ENCODE data around the gene RXRB. TPM values are rescaled to one million over a fixed set of nuclear protein-coding genes. Genes with fewer than 3 reads are reported as not detected.

RXRB gene
- total and polyA plus RNA-seq, 10 of the 15 experiments (the other 5 are each of a cell fraction or from before 2014, with no cell fraction given), result 0.71 to 35.0 (median 20.4) TPM

DNA sequence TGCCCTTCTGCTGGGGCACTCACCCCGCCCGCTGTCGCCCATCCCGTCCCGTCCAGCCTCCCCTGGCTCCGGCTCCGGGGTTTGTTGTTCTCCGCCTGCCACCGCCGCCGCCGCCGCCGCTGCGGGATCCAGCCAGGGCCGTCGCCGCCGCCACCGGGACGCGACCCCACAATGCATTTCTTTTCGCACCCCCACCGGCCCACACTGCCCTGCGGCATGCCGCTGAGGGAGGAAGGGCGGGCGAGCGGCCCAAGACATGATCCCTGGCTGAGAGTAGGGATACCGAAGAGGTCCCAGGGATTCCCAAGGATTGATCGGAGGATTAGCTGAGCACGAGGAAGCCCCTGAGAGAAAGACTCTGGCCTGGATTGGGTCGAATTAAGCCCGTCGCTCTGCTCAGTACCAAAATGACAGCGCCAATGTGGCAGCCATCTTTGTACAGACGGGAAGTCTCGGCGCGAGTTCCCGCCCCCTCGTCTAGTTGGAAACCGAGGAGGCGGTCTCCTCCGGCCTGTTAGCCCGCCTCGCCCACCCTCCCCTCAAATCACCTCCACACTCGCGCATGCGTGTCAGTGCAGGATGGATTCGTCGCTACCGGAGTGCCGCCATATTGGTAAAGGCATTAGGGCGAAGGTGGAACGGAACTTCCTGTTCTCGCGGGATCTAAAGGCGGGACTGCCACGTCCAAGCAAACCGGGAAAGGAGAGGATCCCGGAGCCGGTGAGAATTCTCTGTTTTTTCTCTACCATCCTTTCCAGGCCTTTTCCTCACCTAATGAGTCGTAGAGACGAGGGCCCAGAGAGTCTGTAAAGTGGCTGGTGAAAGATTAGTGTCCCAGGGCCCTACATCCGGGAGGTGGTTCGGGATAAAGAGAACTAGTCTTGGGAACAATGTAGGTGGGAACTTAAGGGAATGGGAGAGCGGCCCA lies at the start of gene RXRB, which contains the start of gene SLC39A7 (continued):
- TF ChIP-seq ASH2L (IDR thresholded peaks at IDR 0.05; ENCODE audit: borderline replicate concordance, low read depth), result no peak
- no peak for TF ChIP-seq CBX5 (IDR thresholded peaks at IDR 0.05; ENCODE audit: low read depth)
- peak; percentile 73; the same call in 1 of the 2 replicates for TF ChIP-seq SMARCA5 (IDR thresholded peaks at IDR 0.05)
- TF ChIP-seq POU2F2 (IDR thresholded peaks at IDR 0.05; ENCODE audit: borderline replicate concordance, low read depth, low read length), result peak; percentile 58; the same call in 2 of the 3 replicates
- no peak for TF ChIP-seq SUPT20H (IDR thresholded peaks at IDR 0.05; ENCODE audit: borderline replicate concordance, control insufficient read depth, low read depth, low read length)
- TF ChIP-seq, protein P1, sequence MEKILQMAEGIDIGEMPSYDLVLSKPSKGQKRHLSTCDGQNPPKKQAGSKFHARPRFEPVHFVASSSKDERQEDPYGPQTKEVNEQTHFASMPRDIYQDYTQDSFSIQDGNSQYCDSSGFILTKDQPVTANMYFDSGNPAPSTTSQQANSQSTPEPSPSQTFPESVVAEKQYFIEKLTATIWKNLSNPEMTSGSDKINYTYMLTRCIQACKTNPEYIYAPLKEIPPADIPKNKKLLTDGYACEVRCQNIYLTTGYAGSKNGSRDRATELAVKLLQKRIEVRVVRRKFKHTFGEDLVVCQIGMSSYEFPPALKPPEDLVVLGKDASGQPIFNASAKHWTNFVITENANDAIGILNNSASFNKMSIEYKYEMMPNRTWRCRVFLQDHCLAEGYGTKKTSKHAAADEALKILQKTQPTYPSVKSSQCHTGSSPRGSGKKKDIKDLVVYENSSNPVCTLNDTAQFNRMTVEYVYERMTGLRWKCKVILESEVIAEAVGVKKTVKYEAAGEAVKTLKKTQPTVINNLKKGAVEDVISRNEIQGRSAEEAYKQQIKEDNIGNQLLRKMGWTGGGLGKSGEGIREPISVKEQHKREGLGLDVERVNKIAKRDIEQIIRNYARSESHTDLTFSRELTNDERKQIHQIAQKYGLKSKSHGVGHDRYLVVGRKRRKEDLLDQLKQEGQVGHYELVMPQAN (conservative IDR thresholded peaks at IDR 0.05), result peak; percentile 54
- no peak for TF ChIP-seq JUND (IDR thresholded peaks at IDR 0.05; ENCODE audit: low read depth, low read length)
- TF ChIP-seq CHD2 (IDR thresholded peaks at IDR 0.05; ENCODE audit: borderline replicate concordance, low read depth, low read length), result peak; percentile 99
- TF ChIP-seq SP1 (IDR thresholded peaks at IDR 0.05; ENCODE audit: low read depth, low read length), result peak; percentile 40
- TF ChIP-seq SMAD1 (IDR thresholded peaks at IDR 0.05; ENCODE audit: low read depth, partially characterized antibody), result peak; percentile 32
- TF ChIP-seq SPI1 (IDR thresholded peaks at IDR 0.05; ENCODE audit: borderline replicate concordance, insufficient read depth, low read depth, low read length), result peak; percentile 55; the same call in 1 of the 2 replicates
- TF ChIP-seq, protein P2, sequence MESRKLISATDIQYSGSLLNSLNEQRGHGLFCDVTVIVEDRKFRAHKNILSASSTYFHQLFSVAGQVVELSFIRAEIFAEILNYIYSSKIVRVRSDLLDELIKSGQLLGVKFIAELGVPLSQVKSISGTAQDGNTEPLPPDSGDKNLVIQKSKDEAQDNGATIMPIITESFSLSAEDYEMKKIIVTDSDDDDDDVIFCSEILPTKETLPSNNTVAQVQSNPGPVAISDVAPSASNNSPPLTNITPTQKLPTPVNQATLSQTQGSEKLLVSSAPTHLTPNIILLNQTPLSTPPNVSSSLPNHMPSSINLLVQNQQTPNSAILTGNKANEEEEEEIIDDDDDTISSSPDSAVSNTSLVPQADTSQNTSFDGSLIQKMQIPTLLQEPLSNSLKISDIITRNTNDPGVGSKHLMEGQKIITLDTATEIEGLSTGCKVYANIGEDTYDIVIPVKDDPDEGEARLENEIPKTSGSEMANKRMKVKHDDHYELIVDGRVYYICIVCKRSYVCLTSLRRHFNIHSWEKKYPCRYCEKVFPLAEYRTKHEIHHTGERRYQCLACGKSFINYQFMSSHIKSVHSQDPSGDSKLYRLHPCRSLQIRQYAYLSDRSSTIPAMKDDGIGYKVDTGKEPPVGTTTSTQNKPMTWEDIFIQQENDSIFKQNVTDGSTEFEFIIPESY (IDR thresholded peaks at IDR 0.05), result no peak
- no peak for TF ChIP-seq SUZ12 (IDR thresholded peaks at IDR 0.05; ENCODE audit: unreplicated experiment)
- TF ChIP-seq, protein P3, sequence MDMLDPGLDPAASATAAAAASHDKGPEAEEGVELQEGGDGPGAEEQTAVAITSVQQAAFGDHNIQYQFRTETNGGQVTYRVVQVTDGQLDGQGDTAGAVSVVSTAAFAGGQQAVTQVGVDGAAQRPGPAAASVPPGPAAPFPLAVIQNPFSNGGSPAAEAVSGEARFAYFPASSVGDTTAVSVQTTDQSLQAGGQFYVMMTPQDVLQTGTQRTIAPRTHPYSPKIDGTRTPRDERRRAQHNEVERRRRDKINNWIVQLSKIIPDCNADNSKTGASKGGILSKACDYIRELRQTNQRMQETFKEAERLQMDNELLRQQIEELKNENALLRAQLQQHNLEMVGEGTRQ (IDR thresholded peaks at IDR 0.05; ENCODE audit: borderline replicate concordance, low read depth, low read length), result no peak
- peak; percentile 95 for TF ChIP-seq POLR2A (IDR thresholded peaks at IDR 0.05; ENCODE audit: low read depth, low read length)
- no peak for TF ChIP-seq IRF4 (IDR thresholded peaks at IDR 0.05; ENCODE audit: low read depth, low read length)
- no peak for TF ChIP-seq ZZZ3 (IDR thresholded peaks at IDR 0.05; ENCODE audit: control insufficient read depth, insufficient read length, low read depth)
- TF ChIP-seq, protein P4, sequence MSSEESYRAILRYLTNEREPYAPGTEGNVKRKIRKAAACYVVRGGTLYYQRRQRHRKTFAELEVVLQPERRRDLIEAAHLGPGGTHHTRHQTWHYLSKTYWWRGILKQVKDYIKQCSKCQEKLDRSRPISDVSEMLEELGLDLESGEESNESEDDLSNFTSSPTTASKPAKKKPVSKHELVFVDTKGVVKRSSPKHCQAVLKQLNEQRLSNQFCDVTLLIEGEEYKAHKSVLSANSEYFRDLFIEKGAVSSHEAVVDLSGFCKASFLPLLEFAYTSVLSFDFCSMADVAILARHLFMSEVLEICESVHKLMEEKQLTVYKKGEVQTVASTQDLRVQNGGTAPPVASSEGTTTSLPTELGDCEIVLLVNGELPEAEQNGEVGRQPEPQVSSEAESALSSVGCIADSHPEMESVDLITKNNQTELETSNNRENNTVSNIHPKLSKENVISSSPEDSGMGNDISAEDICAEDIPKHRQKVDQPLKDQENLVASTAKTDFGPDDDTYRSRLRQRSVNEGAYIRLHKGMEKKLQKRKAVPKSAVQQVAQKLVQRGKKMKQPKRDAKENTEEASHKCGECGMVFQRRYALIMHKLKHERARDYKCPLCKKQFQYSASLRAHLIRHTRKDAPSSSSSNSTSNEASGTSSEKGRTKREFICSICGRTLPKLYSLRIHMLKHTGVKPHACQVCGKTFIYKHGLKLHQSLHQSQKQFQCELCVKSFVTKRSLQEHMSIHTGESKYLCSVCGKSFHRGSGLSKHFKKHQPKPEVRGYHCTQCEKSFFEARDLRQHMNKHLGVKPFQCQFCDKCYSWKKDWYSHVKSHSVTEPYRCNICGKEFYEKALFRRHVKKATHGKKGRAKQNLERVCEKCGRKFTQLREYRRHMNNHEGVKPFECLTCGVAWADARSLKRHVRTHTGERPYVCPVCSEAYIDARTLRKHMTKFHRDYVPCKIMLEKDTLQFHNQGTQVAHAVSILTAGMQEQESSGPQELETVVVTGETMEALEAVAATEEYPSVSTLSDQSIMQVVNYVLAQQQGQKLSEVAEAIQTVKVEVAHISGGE (CRISPR knock-in tag; IDR thresholded peaks at IDR 0.05), result no peak
- TF ChIP-seq NFYB (IDR thresholded peaks at IDR 0.05; ENCODE audit: insufficient read depth, low read depth, low read length), result peak; percentile 28; the same call in 1 of the 2 replicates
- TF ChIP-seq TARDBP (IDR thresholded peaks at IDR 0.05; ENCODE audit: borderline replicate concordance), result no peak
- TF ChIP-seq ESRRA (IDR thresholded peaks at IDR 0.05; ENCODE audit: low read length), result no peak

Measured in GM12878 (cell line).